ENCODE data around the gene ENOPH1.
"Not testable (repeated sequence)": the region's sequence is repeated elsewhere in the genome, so short reads cannot be mapped to it uniquely, and the experiment has no call there.

ENOPH1 gene

DNA sequence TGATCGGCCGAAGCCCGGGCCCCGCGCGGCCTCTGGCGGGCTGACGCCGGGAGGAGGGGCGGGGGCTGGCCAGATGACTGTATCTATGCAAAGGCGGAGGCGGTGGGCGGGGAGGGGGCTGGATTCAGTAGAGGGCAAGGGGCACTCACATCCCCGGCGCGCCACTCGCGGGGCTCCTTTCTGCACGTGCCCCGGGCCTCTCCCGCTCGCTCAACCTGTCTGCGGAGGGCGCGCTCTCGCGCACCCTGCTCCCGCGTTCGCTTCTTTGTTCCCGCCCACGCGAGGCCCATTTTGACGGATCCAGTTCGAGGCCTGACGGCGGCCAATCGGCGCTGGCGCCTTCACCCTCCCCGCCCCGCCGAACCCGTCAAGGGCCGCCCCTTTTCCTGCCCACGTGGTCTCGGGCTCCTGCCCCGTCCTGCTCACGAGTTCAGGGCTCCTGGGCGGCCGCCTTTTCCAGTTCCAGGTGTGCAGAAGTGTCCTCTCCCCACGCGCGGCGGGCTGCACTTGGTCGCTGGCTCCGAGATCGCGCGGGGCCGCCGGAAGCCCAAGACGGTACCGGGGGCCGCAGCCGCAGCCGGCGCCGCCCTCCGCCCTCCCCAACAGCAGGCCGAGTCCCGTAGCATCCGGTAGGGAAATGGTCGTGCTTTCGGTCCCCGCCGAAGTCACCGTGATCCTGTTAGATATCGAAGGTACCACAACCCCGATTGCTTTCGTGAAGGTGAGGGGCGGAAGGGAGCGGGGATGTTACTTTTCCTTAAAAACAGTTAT lies at the start of gene ENOPH1, which contains the start of gene HNRNPDL:
Gene ENOPH1, plus strand, starts transcription at position 398 of the 771 bp plus-strand sequence. Its CDS starts 240 bp downstream, at position 638.
Gene HNRNPDL, minus strand, starts transcription at position 270 of the 771 bp plus-strand sequence. CDS start 772 bp downstream, outside the sequence.
- DNase-seq (ENCODE audit: low spot score) = peak; percentile 90

DNA sequence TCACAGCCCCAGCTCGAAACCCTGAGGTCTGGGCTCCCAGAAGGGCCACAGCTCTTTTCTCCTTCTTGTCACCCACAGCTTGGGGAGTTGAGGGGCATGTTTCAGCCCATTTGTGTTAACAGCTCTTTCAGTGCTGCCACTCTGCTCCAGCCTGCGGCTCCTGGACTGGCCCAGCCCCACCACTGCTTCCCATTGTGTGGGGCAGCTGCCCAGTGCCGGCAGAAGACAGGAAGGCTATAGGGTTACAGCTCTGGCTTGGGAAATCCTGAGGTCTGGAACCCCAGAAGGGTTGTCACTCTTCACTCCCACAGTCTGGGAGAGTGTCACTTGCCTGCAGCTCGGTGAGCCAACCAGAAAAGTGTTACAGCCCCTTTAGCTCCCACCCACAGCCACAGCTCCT lies 49.6 kb upstream of the ENOPH1 start:
- no peak for DNase-seq (ENCODE audit: low spot score)

DNA sequence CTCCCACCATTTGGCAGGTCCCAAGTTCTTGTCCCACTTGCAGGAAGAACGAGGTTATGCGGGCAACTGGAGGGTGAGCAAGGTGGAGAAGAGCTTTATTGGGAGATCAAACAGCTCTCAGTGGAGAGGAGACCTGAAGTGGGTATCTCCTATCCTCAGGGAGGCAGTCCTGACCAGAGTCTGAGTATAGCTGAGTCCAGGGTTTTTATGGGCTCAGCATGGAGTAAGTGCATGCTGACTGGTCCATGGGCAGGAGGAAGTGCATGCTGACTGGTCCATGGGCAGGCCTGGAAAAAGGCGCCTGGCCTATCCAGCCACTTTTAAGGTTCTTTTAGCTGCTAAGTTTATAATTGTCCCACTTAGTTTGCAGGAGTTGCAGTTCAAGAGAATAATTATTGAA lies 49.2 kb upstream of the ENOPH1 start:
- DNase-seq (ENCODE audit: low spot score) = no peak

DNA sequence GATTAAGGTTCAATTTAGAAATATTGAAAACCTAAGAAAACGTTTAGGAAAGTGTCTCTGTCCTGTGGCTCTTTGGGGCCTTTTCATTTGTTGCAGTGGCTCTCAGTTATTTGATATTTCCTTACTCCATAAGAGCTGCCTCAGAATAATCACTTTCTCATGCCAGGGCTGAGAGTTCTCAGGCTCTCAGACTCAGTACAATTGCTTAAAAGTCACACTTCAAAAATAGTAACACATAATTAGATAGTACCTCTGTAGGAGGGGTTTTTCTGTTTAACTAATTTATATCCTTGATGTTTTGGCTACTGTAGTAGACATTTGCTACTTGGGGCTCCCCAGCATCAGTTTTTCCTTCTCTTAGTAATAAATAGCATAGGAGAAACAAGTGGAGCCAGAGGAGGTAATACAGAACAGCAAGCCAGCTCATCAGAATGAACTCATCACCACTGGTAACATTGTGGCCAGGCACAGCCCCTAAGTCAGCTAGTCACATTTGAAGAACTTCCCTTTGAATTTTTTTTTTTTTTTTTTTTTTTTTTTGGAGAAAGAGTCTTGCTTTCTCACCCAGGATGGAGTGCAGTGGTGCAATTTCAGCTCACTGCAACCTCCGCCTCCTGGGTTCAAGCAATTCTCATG lies 48.6 kb upstream of the ENOPH1 start:
- no peak for DNase-seq (ENCODE audit: low spot score)

GRCh38 chr4:82382751-82383150 lies 47.6 kb upstream of the ENOPH1 start:
- no peak for DNase-seq (ENCODE audit: low spot score)

- DNase-seq (ENCODE audit: low spot score) = not testable (repeated sequence)
Observed at GRCh38 chr4:82386312-82386711, 44.1 kb upstream of the ENOPH1 start.

- peak; percentile 28 for DNase-seq (ENCODE audit: low spot score)
Observed at GRCh38 chr4:82388405-82388804, 42.0 kb upstream of the ENOPH1 start.

- DNase-seq (ENCODE audit: low spot score) = not testable (repeated sequence)
Observed at GRCh38 chr4:82390061-82390460, 40.3 kb upstream of the ENOPH1 start.

DNA sequence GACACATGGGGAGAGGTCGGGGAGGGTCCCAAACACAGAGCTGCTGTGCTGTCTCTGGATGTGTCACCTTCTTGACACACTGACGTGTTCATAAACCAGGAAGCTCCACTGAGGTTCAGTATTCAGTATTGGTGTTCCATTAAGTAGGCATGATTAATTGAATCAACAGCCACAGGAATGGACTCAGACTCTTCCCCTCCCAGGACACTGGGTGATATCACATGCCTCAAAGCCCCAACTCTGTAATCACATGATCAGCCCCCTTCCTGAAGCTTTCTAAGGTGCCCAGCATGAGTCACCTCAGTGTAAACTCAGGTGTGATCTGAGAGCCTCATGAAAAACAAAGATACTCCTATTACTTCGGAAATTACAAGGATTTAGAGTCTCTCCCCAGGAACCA lies 35.5 kb upstream of the ENOPH1 start:
- DNase-seq (ENCODE audit: low spot score) = no peak

GRCh38 chr4:82397527-82397926 lies 32.9 kb upstream of the ENOPH1 start:
- no peak for DNase-seq (ENCODE audit: low spot score)

GRCh38 chr4:82398263-82398662 lies 32.1 kb upstream of the ENOPH1 start:
- DNase-seq (ENCODE audit: low spot score) = no peak

GRCh38 chr4:82401600-82401999 lies 28.8 kb upstream of the ENOPH1 start:
- DNase-seq (ENCODE audit: low spot score) = no peak

- DNase-seq (ENCODE audit: low spot score) = no peak
Observed at GRCh38 chr4:82402196-82402775, 28.1 kb upstream of the ENOPH1 start.

DNA sequence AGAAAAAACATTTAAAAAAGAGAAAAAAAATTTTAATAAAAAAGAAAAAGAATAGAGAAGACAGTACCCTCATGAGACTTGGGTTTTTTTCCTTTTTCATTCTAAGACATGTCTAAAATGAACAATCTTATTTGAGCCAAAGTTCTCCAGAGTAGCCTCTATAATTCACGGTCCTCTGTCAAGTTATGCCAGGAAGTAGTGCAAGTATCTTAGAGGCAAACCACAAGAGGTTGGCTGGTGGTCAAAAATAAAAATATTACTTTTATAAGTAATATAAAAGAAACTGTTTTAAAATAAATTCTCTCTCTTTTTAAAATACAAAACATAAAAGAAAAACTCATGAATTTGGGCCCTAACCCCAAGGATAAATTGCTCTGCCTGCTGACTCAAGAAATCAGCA lies 26.7 kb upstream of the ENOPH1 start:
- DNase-seq (ENCODE audit: low spot score) = no peak

DNA sequence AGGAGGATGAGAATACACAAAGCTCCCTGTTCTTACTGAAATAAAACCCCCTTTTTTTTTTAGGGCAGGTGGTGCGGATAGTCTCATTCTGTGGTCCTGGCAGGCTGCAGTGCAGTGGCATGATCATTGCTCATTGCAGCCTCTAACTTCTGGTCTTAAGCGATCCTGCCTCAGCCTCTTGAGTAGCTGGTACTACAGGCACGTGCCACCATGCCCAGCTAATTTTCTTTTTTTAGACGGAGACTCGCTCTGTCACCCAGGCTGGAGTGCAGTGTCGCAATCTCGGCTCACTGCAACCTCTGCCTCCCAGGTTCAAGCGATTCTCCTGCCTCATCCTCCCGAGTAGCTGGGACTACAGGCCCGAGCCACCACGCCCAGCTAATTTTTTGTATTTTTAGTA lies 15.3 kb upstream of the ENOPH1 start:
- not testable (repeated sequence) for DNase-seq (ENCODE audit: low spot score)

DNA sequence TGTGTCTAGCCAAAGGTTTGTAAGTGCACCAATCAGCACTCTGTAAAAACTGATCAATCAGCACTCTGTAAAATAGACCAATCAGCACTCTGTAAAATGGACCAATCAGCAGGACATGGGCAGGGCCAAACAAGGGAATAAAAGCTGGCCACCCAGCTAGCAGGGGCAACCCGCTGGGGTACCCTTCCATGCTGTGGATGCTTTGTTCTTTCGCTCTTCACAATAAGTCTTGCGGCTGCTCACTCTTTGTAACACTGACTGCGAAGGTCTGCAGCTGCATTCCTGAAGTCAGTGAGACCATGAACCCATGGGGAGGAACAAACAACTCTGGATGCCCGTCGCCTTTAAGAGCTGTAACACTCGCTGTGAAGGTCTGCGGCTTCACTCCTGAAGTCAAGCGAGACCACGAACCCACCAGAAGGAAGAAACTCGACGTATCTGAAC lies 14.4 kb upstream of the ENOPH1 start:
- no peak for DNase-seq (ENCODE audit: low spot score)

GRCh38 chr4:82419451-82419850 lies 10.9 kb upstream of the ENOPH1 start:
- DNase-seq (ENCODE audit: low spot score) = no peak

DNA sequence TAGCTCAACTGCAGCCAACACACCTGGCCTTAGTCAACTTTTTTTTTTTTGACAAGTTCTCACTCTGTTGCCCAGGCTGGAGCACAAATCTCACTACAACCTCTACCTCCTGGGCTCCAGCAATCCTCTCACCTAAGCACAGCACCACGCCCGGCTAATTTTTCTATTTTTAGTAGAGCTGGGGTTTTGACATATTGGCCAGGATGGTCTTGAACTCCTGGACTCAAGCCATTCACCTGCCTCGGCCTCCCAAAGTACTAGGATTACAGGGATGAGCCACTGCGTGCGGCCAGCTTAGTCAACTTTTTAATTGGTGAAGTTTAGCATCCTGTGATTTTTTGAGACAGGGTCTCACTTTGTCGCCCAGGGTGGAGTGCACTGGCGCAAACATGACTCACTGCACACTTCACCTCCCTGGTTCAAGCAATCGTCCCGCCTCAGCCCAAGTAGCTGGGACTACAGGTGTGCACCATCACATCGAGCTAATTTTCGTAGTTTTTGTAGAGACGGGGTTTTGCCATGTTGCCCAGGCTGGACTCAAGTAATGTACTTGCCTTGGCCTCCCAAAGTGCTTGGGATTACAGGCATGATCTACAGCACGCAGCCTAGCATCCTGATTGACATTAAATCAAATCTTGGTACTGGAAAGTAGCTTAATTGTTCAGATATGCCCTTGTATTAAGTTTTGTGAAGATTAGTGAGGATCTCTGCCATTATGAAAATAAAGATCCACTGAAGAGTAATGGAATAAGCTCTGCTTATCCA lies 8.4 kb upstream of the ENOPH1 start:
- DNase-seq (ENCODE audit: low spot score) = no peak

- DNase-seq (ENCODE audit: low spot score) = no peak
Observed at GRCh38 chr4:82422616-82423015, 7.8 kb upstream of the ENOPH1 start.

- no peak for DNase-seq (ENCODE audit: low spot score)
Observed at GRCh38 chr4:82423245-82424054, 6.9 kb upstream of the ENOPH1 start.

DNA sequence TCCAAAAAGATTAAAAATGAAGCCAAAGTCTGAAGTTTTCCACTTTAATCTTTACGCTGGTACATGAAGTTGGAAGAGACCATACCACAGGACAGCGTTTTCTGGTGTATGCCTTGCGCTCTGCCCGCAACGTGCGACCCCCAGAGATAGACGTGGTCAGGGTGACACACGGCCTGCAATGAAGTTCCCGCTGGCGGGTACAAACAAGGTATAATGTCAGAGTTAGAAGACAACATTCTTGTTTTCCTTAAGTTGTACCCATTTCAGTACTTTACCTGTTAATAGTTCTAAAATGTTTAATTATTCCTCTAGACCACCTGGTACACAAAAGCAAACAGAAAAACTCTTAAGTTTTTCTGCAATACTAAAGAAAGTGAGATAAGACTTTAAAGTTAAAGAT lies 4.9 kb upstream of the ENOPH1 start:
- no peak for DNase-seq (ENCODE audit: low spot score)
